T-helper 17 cell (primary cell): Measurements from ENCODE around the gene TGFBR3L. TPM values are rescaled to one million over a fixed set of nuclear protein-coding genes. Genes with fewer than 3 reads are reported as not detected.

Experiments used
- ATAC-seq: fragments of 150-1000 bp; cut with Tn5 transposase; 2 replicates; pipeline ENCODE4 v1.10.0; 2021; ENCODE audit warnings: mild to moderate bottlenecking, moderate library complexity
- DNase-seq, 3 donors: peaks; one replicate each; pipeline versions ENCODE4 v3.0.0 to v3.0.0-alpha.2; 2020 to 2021
- H3K9me3 ChIP-seq: one replicate; pipeline ENCODE4 v1.7.0; 2013; ENCODE audit warnings: low read length, mild to moderate bottlenecking; ENCODE audit not compliant: control insufficient read depth, poor library complexity, severe bottlenecking
- H3K27ac Mint-ChIP-seq: one replicate; pipeline ENCODE4 v1.8.0; 2022; ENCODE audit warnings: mild to moderate bottlenecking, moderate library complexity, mixed read lengths
- H3K27me3 Mint-ChIP-seq: one replicate; pipeline ENCODE4 v1.8.0; 2022; ENCODE audit warnings: mixed read lengths
- H3K36me3 Mint-ChIP-seq: one replicate; pipeline ENCODE4 v1.8.0; 2022; ENCODE audit warnings: low read depth, mixed read lengths
- H3K4me1 Mint-ChIP-seq: one replicate; pipeline ENCODE4 v1.8.0; 2022; ENCODE audit warnings: mild to moderate bottlenecking, mixed read lengths
- H3K4me3 Mint-ChIP-seq: one replicate; pipeline ENCODE4 v1.8.0; 2022; ENCODE audit warnings: mild to moderate bottlenecking, moderate library complexity, mixed read lengths
- total RNA-seq, 4 donors: library from RNA in 2 of 4; stranded (reverse) in 2 of 4; gene quantifications; one replicate each; pipeline ENCODE4 v1.2.3 and lab custom pipeline; 2022 to 2026

The TGFBR3L gene
- total RNA-seq (1 to 10 TPM; 1.4 to 1.7 TPM), total RNA-seq (lab: John Stamatoyannopoulos, UW) (0 to 1.7 reads per million in 2 donors)

GRCh38 chr19:7914598-7915045 lies at the start of gene TGFBR3L:
TSS of gene TGFBR3L (plus strand) at chr19:7914830.
- ATAC-seq (no peak), DNase-seq (no peak)
- peaks cover 15% of the 10 kb centered on the region for H3K4me1 Mint-ChIP-seq
- no peak within 1 kb of the TSS for H3K27ac Mint-ChIP-seq
- peak within 1 kb of the TSS; percentile 86 for H3K4me3 Mint-ChIP-seq
- no peaks in the 10 kb centered on the region for H3K9me3 ChIP-seq
- peaks cover 6% of the 10 kb centered on the region for H3K27me3 Mint-ChIP-seq
- H3K36me3 Mint-ChIP-seq = peaks cover 11% of the 10 kb centered on the region

DNA sequence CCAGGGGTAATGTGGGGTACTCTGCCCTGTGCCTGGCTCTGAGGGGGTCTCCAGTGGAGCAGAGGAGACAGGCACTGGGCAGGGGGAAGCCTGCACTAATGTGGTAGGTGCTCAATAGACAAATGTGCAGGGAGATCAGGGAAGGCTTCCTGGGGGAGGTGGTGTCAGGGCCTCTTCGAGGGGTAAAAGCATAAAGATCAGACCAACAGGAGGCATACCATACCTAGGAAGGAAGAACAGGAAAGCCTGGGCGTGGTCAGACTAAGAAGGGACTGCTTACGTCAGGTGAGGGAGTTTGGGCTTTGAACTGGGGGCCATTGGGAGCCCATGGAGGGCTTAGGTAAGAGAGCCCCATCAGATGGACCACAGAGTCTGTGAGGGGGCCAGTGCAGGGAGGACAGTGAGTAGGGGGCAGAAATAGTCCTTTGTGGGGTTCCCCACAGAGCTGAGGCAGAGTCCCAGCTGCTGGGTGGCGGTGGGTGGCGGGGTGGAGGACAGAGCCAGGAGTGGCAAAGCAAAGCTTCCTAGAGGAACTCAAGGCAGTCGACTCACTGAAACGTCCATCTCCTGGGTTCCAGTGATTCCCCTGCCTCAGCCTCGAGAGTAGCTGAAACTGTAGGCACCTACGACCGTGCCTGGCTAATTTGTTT lies 49.2 kb upstream of the TGFBR3L start:
- Mint-ChIP-seq H3K27ac (peak overlapping the region; percentile 75), H3K27me3 (peaks cover 6% of the 10 kb centered on the region), H3K4me3 (peak overlapping the region; percentile 74), H3K4me1 (peaks cover 20% of the 10 kb centered on the region), H3K36me3 (no peaks in the 10 kb centered on the region)
- DNase-seq (no peak), ATAC-seq (no peak)
- no peaks in the 10 kb centered on the region for H3K9me3 ChIP-seq

DNA sequence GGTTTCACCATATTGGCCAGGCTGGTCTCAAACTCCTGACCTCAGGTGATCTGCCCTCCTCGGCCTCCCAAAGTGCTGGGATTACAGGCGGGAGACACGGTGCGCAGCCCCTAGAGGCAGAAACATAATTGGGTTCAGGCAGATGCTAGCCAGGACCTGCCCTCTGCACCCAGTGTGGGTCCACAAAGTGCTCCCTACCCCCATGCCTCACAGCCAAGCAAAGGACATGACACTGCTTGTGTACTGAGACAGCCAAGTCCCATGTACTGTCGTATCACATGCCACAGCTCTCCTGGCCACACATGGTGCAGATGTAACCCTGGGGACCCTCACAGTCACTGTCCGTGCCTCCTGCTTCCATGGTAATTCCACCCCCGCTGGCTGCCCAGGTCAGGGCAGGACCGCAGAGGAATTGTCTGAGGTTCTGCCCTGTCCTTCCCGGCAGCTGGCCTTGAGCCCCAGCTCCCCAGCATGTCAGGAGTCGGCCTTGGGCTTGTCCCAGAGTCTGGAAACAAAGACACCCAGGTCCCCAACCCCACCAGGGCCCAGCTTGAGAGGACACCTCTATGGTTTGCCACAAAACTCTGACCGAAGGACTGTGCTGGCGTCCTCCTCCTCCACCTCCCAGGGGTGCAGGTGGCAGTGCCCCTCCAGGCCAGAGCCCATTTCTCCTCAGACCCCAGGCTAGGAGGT lies 48.1 kb upstream of the TGFBR3L start:
- no peak overlapping the region for H3K27ac Mint-ChIP-seq
- H3K27me3 Mint-ChIP-seq = peaks cover 12% of the 10 kb centered on the region
- DNase-seq = no peak
- H3K36me3 Mint-ChIP-seq = no peaks in the 10 kb centered on the region
- no peak overlapping the region for H3K4me3 Mint-ChIP-seq
- H3K9me3 ChIP-seq = no peaks in the 10 kb centered on the region
- no peak for ATAC-seq
- H3K4me1 Mint-ChIP-seq = peaks cover 30% of the 10 kb centered on the region

DNA sequence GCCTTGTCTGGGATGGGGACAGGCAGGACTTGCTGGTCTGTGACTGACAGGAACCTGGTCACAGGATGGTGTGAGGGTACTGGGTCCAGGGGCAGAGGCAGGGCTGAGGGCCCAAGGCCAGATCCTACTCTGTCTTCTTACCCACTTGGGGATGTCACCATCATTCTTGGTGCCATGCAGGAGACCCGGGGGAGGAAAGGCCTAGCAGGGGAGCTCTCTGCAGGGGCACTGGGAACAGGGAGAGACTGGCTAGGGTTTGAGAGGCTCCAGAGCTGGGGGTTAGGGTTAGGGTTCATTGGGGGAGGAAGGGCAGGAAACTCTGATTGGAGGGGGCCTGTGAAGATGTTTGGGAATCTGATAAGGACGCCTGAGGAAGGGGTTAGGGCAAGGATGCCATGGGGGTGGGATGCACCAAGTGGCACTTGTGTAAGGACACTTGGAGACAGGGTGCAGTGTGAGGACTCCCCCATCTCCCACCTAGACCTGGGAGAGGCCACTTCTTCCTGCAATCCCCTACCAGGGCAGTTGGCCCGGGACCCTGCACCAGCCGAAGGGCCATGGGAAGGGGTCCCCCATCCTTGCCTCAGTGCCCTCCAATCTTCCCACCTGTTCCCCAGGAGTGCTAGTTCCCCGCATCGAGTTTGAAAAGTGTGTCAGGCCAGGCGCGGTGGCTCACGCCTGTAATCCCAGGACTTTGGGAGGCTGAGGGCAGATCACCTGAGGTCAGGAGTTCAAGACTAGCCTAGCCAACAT lies 47.4 kb upstream of the TGFBR3L start:
- Mint-ChIP-seq H3K4me3 (no peak overlapping the region), H3K27me3 (peaks cover 14% of the 10 kb centered on the region), H3K36me3 (no peaks in the 10 kb centered on the region), H3K4me1 (peaks cover 37% of the 10 kb centered on the region), H3K27ac (no peak overlapping the region)
- no peak for ATAC-seq
- H3K9me3 ChIP-seq = no peaks in the 10 kb centered on the region
- DNase-seq = no peak

DNA sequence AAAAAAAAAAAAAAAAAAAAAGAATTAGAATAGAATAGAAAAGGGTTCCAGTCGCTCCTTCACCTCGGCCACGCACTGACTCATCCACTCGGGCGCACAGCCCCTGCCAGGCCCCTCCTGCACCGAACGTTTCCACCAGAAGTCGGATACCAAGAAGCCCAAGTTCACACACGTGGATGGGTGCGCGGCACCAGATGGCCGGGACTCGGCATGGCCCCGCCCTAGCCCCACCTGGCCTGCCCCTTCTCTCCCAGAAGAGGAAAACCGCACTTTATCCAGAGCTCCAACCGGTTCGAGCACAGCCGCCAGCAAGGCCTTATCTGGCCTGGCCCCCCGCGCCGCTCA lies 46.3 kb upstream of the TGFBR3L start:
- ATAC-seq (no peak), DNase-seq (no peak)
- Mint-ChIP-seq H3K27me3 (peaks cover 20% of the 10 kb centered on the region), H3K36me3 (no peaks in the 10 kb centered on the region), H3K4me1 (peaks cover 37% of the 10 kb centered on the region), H3K4me3 (peak overlapping the region; percentile 87), H3K27ac (peak overlapping the region; percentile 49)
- no peaks in the 10 kb centered on the region for H3K9me3 ChIP-seq

DNA sequence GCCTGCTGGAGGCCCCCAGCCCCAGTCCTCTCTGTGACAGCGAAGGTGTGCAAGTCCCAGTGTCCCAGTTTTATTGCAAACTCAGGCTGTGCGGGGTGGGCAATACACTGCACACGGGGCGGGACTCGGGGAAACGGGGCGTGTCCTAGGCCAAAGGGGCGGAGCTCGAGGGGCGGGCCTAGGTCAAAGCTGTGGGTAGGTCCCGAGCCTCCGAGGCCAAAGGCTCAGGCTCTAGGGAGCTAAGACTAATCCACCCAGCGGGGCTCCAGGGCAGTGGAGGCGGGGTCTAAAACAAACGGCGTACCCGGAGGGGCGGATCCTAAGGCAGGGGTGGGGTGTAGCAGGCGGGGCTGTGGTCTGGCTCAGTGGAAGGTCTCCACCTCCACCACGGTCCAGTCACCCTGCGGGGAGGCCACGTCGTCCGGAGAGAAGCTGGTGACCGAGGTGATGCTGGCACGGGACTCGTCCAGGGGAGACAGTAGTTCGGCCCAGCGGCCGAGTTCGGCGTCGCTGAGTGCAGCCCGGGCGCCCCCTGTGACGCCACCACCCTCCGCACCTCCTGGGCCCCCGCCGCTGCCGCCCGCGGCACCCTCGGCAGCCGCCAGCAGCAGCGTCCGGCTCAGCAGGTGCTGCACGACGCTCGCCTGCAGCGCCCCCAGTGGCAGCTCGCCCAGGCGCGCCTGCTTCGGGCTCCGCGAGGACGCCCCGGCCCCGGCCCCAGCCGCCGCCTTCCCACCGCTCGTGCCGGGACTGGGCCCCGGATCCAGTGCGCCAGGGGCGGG lies 45.8 kb upstream of the TGFBR3L start:
- H3K27ac Mint-ChIP-seq = peak overlapping the region; percentile 49
- H3K4me1 Mint-ChIP-seq = peaks cover 37% of the 10 kb centered on the region
- H3K4me3 Mint-ChIP-seq = peak overlapping the region; percentile 87
- ATAC-seq (peak; percentile 80), DNase-seq (peak; percentile 79 to 86 (median 82))
- H3K27me3 Mint-ChIP-seq = peaks cover 20% of the 10 kb centered on the region
- H3K36me3 Mint-ChIP-seq = no peaks in the 10 kb centered on the region
- no peaks in the 10 kb centered on the region for H3K9me3 ChIP-seq

DNA sequence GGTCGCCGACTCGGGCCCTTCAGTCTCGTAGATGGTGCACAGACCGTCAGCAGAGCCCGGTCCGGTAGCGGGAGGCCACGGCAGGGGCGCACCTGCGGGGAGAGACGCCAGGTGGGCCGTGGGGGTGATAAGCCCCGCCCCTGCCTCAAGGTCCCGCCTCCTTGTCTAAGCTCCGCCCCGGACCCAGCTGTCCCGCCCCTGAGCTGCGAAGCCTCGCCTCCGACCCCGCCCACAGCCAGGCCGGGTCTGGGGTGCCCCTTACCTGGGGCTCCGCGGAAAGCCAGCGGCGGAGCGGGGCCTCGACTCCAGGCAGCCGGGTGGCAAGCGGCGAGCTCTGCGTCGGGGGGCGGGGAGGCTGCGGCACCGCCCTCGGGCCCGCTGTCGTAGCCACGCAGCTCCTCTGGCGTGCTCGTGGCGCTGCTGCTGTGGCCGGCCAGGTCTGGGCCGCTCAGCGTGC lies 45.1 kb upstream of the TGFBR3L start:
- H3K9me3 ChIP-seq = no peaks in the 10 kb centered on the region
- H3K36me3 Mint-ChIP-seq = no peaks in the 10 kb centered on the region
- peaks cover 21% of the 10 kb centered on the region for H3K27me3 Mint-ChIP-seq
- peak; percentile 74 to 80 (median 79) for DNase-seq
- H3K4me3 Mint-ChIP-seq = peak overlapping the region; percentile 83
- peaks cover 37% of the 10 kb centered on the region for H3K4me1 Mint-ChIP-seq
- ATAC-seq = peak; percentile 75
- H3K27ac Mint-ChIP-seq = no peak overlapping the region

DNA sequence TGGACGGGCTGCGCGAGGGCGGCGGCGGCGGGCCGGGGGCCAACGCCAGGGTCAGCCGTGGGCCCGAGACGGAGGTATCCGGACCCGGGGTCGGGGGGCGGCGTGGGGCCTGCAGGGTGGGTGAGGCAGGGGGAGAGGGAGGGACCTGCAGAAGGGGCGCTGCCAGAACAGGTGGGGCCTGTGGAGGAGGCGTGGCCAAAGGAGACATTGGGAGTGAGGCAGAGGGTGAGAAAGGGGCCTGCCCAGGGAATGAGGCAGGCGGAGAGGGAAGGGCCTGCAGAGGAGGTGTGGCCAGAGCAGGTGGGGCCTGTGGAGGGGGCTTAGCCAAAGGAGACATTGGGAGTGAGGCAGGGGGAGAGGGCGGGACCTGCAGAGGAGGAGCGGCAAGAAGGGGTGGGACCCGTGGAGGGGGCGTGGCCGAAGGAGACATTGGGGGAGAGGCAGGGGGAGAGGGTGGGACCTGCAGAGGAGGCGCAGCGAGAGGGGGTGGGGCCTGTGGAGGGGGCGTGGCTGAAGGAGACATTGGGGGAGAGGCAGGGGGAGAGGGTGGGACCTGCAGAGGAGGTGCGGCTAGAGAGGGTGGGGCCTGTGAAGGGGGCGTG lies 44.6 kb upstream of the TGFBR3L start:
- Mint-ChIP-seq H3K27me3 (peaks cover 22% of the 10 kb centered on the region), H3K27ac (no peak overlapping the region), H3K4me1 (peaks cover 37% of the 10 kb centered on the region), H3K36me3 (no peaks in the 10 kb centered on the region), H3K4me3 (peak overlapping the region; percentile 73)
- H3K9me3 ChIP-seq = no peaks in the 10 kb centered on the region
- ATAC-seq (peak; percentile 11), DNase-seq (peak in 2 of 3 donors; percentile 43 to 56)

GRCh38 chr19:7870571-7871436 lies 43.8 kb upstream of the TGFBR3L start:
- no peaks in the 10 kb centered on the region for H3K36me3 Mint-ChIP-seq
- H3K27ac Mint-ChIP-seq = no peak overlapping the region
- ATAC-seq (no peak), DNase-seq (peak in 1 of 3 donors; percentile 53)
- H3K9me3 ChIP-seq = no peaks in the 10 kb centered on the region
- peaks cover 19% of the 10 kb centered on the region for H3K27me3 Mint-ChIP-seq
- H3K4me1 Mint-ChIP-seq = peaks cover 31% of the 10 kb centered on the region
- H3K4me3 Mint-ChIP-seq = peak overlapping the region; percentile 73

DNA sequence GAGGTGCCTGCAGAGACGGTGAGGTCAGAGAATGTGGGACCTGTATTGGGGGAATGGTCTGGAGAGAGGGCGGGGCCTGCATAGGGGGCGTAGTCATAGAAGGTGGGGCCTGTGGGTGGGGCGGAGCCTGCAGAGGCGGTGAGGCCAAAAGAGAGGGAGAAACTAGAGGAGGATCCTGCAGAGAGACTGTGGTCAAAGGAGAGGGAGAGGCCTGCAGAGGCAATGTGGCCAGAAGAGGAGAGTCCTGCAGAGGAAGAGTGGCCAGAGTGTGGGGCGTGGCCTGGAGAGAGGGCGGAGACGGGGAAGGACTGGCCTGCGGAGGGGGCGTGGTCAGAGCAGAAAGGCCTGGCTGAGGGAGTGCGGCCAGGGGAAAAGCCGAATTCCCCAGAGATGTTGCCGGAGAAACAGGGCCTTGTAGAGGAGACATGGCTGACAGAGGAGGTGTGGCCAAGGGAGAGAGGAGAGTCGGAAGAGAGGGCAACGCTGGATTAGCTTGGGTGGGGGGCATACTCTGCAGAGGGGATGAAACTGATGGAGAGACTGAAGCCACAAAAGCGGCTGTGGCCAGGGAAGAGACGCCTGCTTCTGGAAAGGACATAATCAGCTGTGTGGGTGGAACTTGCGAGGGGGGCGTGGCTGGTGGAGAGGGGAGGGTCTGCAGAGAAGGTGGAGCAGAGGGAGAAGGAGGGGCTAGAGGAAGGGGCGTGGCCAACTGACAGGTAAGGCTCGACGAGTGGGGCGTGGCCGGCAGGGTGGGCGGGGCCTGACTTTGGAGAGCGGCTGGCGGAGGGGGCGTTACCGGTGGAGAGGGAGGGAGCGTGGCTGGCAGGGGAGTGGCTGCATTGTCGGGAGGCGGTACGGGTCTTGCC lies 43.0 kb upstream of the TGFBR3L start:
- H3K9me3 ChIP-seq = no peaks in the 10 kb centered on the region
- no peak overlapping the region for H3K27ac Mint-ChIP-seq
- peak overlapping the region; percentile 72 for H3K4me3 Mint-ChIP-seq
- ATAC-seq = peak; percentile 22
- no peaks in the 10 kb centered on the region for H3K36me3 Mint-ChIP-seq
- peak; percentile 79 to 85 (median 84) for DNase-seq
- peaks cover 19% of the 10 kb centered on the region for H3K27me3 Mint-ChIP-seq
- peaks cover 33% of the 10 kb centered on the region for H3K4me1 Mint-ChIP-seq
